H9 (cell line): ENCODE measurements around the gene CDH23. TPM values are rescaled to one million over a fixed set of nuclear protein-coding genes. Genes with fewer than 3 reads are reported as not detected.

Experiments used
- DNase-seq: peaks from one replicate; pipeline ENCODE4 v3.0.0-alpha.2; 2017
- H2AFZ ChIP-seq: one replicate; pipeline ENCODE4 v1.6.1; 2013; ENCODE audit warnings: mild to moderate bottlenecking, low read length, control low read depth, moderate library complexity
- H2AK5ac ChIP-seq: 2 replicates; pipeline ENCODE4 v1.6.1; 2013; ENCODE audit warnings: low read length, control low read depth, mixed read lengths; ENCODE audit not compliant: insufficient read length
- H2BK120ac ChIP-seq: one replicate; pipeline ENCODE4 v1.6.1; 2013; ENCODE audit warnings: low read depth, mild to moderate bottlenecking, low read length, control low read depth, inconsistent platforms; ENCODE audit not compliant: poor library complexity, severe bottlenecking
- H2BK12ac ChIP-seq: 2 replicates; pipeline ENCODE4 v1.6.1; 2013; ENCODE audit warnings: low read length, control low read depth, mixed read lengths, low read depth; ENCODE audit not compliant: insufficient read length
- H2BK15ac ChIP-seq: 2 replicates; pipeline ENCODE4 v1.6.1; 2013; ENCODE audit warnings: low read depth, low read length, control low read depth
- H2BK20ac ChIP-seq: one replicate; pipeline ENCODE4 v1.6.1; 2013; ENCODE audit warnings: low read depth, mild to moderate bottlenecking, low read length, control low read depth, inconsistent platforms; ENCODE audit not compliant: poor library complexity, severe bottlenecking
- H2BK5ac ChIP-seq: 2 replicates; pipeline ENCODE4 v1.6.1; 2013; ENCODE audit warnings: low read length, control low read depth, mixed read lengths; ENCODE audit not compliant: insufficient read length
- H3K14ac ChIP-seq: 2 replicates; pipeline ENCODE4 v1.6.1; 2013; ENCODE audit warnings: low read length, control low read depth; ENCODE audit not compliant: insufficient read depth
- H3K18ac ChIP-seq: 2 replicates; pipeline ENCODE4 v1.6.1; 2013; ENCODE audit warnings: low read depth, mild to moderate bottlenecking, mixed read lengths, low read length, control low read depth; ENCODE audit not compliant: insufficient read length
- H3K23ac ChIP-seq: 2 replicates; pipeline ENCODE4 v1.6.1; 2013; ENCODE audit warnings: low read length, control low read depth, mixed read lengths, low read depth; ENCODE audit not compliant: insufficient read length
- H3K23me2 ChIP-seq: 2 replicates; pipeline ENCODE4 v1.6.1; 2013; ENCODE audit warnings: low read depth, mild to moderate bottlenecking, mixed read lengths, low read length, control low read depth; ENCODE audit not compliant: insufficient read length, poor library complexity, severe bottlenecking
- H3K27ac ChIP-seq: 2 replicates; pipeline ENCODE4 v1.5.1; 2013; ENCODE audit warnings: low read length, control low read depth, mixed read lengths, low read depth; ENCODE audit not compliant: insufficient read length
- H3K27me3 ChIP-seq: 2 replicates; pipeline ENCODE4 v1.6.1; 2013; ENCODE audit warnings: low read length, control low read depth, inconsistent platforms; ENCODE audit not compliant: insufficient read depth
- H3K4ac ChIP-seq: 2 replicates; pipeline ENCODE4 v1.6.1; 2013; ENCODE audit warnings: low read depth, mild to moderate bottlenecking, control low read depth, inconsistent platforms, low read length, moderate library complexity
- H3K4me1 ChIP-seq: 2 replicates; pipeline ENCODE4 v1.6.1; 2013; ENCODE audit warnings: low read length, control low read depth, inconsistent platforms; ENCODE audit not compliant: insufficient read depth
- H3K4me2 ChIP-seq: 2 replicates; pipeline ENCODE4 v1.6.1; 2013; ENCODE audit warnings: low read length, control low read depth, mixed read lengths; ENCODE audit not compliant: insufficient read length, insufficient read depth
- H3K56ac ChIP-seq: 2 replicates; pipeline ENCODE4 v1.6.1; 2013; ENCODE audit warnings: low read depth, mild to moderate bottlenecking, mixed read lengths, low read length, control low read depth; ENCODE audit not compliant: insufficient read length
- H3K79me1 ChIP-seq: 2 replicates; pipeline ENCODE4 v1.6.1; 2013; ENCODE audit warnings: low read depth, mild to moderate bottlenecking, moderate library complexity, low read length, control low read depth, inconsistent platforms; ENCODE audit not compliant: insufficient read depth, poor library complexity, severe bottlenecking
- H3K79me2 ChIP-seq: 2 replicates; pipeline ENCODE4 v1.6.1; 2013; ENCODE audit warnings: low read length, control low read depth, inconsistent platforms; ENCODE audit not compliant: insufficient read depth
- H3K9ac ChIP-seq: 2 replicates; pipeline ENCODE4 v1.6.1; 2013; ENCODE audit warnings: low read length, control low read depth, mixed read lengths; ENCODE audit not compliant: insufficient read length; ENCODE audit errors: extremely low read depth
- H3K9me3 ChIP-seq: one replicate; pipeline ENCODE4 v1.6.1; 2013; ENCODE audit warnings: low read depth, low read length, inconsistent platforms; ENCODE audit not compliant: control insufficient read depth
- H3T11ph ChIP-seq: one replicate; pipeline ENCODE4 v1.6.1; 2013; ENCODE audit warnings: mild to moderate bottlenecking, low read length, control low read depth, inconsistent platforms
- H4K20me1 ChIP-seq: one replicate; pipeline ENCODE4 v1.6.1; 2013; ENCODE audit not compliant: control insufficient read depth, insufficient read length, insufficient read depth
- H4K5ac ChIP-seq: 2 replicates; pipeline ENCODE4 v1.6.1; 2013; ENCODE audit warnings: low read depth, mild to moderate bottlenecking, mixed read lengths, low read length, control low read depth; ENCODE audit not compliant: insufficient read length
- H4K8ac ChIP-seq: replicated peaks from 2 replicates; pipeline ENCODE4 v1.6.1; 2013; ENCODE audit warnings: low read length, control low read depth, mixed read lengths, low read depth; ENCODE audit not compliant: insufficient read length
- H4K91ac ChIP-seq: 2 replicates; pipeline ENCODE4 v1.6.1; 2013; ENCODE audit warnings: low read depth, mild to moderate bottlenecking, moderate library complexity, mixed read lengths, low read length, control low read depth; ENCODE audit not compliant: insufficient read length
- H3K27ac Mint-ChIP-seq, 3 experiments: 2 replicates in 2 of 3; 3 replicates in 1 of 3; pipeline ENCODE4 v1.8.0; 2020 to 2021; ENCODE audit warnings: mixed read lengths in 3 of 3, mild to moderate bottlenecking in 1 of 3, moderate library complexity in 1 of 3
- H3K27me3 Mint-ChIP-seq: 2 replicates; pipeline ENCODE4 v1.8.0; 2021; ENCODE audit warnings: low read depth, mild to moderate bottlenecking, moderate library complexity, mixed read lengths
- H3K36me3 Mint-ChIP-seq, 3 experiments: 2 replicates in 2 of 3; 3 replicates in 1 of 3; pipeline ENCODE4 v1.8.0; 2020 to 2021; ENCODE audit warnings: low read depth in 3 of 3, mixed read lengths in 3 of 3; ENCODE audit not compliant: insufficient read depth in 1 of 3
- H3K4me1 Mint-ChIP-seq, 2 experiments: 2 replicates each; pipeline ENCODE4 v1.8.0; 2020; ENCODE audit warnings: mixed read lengths in 2 of 2
- H3K4me3 Mint-ChIP-seq, 2 experiments: 2 replicates in 1 of 2; 3 replicates in 1 of 2; pipeline ENCODE4 v1.8.0; 2020 to 2021; ENCODE audit warnings: mild to moderate bottlenecking in 2 of 2, mixed read lengths in 2 of 2, moderate library complexity in 1 of 2
- H3K9me3 Mint-ChIP-seq, 2 experiments: 2 replicates in 1 of 2; 3 replicates in 1 of 2; pipeline ENCODE4 v1.8.0; 2020; ENCODE audit warnings: mild to moderate bottlenecking in 2 of 2, mixed read lengths in 2 of 2, moderate library complexity in 1 of 2
- WGBS: extraction: QIAGEN DNeasy Blood & Tissue Kit; methylation state at CpG from one replicate; pipeline ENCODE4 v1.1.7; 2013; ENCODE audit warnings: missing lambda C conversion rate, low lambda C conversion rate, mixed read lengths; ENCODE audit not compliant: insufficient read length; ENCODE audit errors: extremely low coverage; 5-methylcytosine and 5-hydroxymethylcytosine counted together
- total RNA-seq: library from RNA; stranded (reverse); gene quantifications from 2 replicates; pipeline ENCODE4 v1.2.1, GENCODE V29; 2021
- TF ChIP-seq, protein P1 (sequence below): fragments of 200-600 bp; sonication (generic); conservative IDR thresholded peaks from 3 replicates; pipeline ENCODE4 v1.8.0; 2021; ENCODE audit warnings: antibody characterized with exemption, mild to moderate bottlenecking

CDH23 gene
- total RNA-seq, 1 experiment from 2014 or later = 2.1 TPM

GRCh38 chr10:71381611-71382010, 15.1 kb upstream of the CDH23 start:
- H3K79me1 ChIP-seq = no peaks in the 10 kb centered on the region
- no peak overlapping the region for H2BK12ac ChIP-seq
- H3K27ac ChIP-seq = no peak overlapping the region
- H3K27me3 Mint-ChIP-seq = peaks cover 9% of the 10 kb centered on the region
- no peak overlapping the region for H3K14ac ChIP-seq
- H3K56ac ChIP-seq = no peak overlapping the region
- WGBS = no CpG with 5 or more reads among the region's 3 CpGs
- H4K91ac ChIP-seq = no peak overlapping the region
- no peaks in the 10 kb centered on the region for H3K36me3 Mint-ChIP-seq
- H3K4me2 ChIP-seq = no peak overlapping the region
- no peak overlapping the region for H3K4me3 Mint-ChIP-seq
- no peak overlapping the region for H4K5ac ChIP-seq
- H3K4me1 ChIP-seq = no peaks in the 10 kb centered on the region
- no peaks in the 10 kb centered on the region for H4K20me1 ChIP-seq
- H2BK20ac ChIP-seq = no peak overlapping the region
- no peak overlapping the region for H3K27ac Mint-ChIP-seq
- peaks cover 4 to 5% of the 10 kb centered on the region in 2 experiments for H3K4me1 Mint-ChIP-seq
- H3K9me3 ChIP-seq = no peaks in the 10 kb centered on the region
- H3K79me2 ChIP-seq = no peaks in the 10 kb centered on the region
- H2BK120ac ChIP-seq = no peak overlapping the region
- H3T11ph ChIP-seq = no peak overlapping the region
- no peak overlapping the region for H4K8ac ChIP-seq
- H2AK5ac ChIP-seq = no peak overlapping the region
- no peak overlapping the region for H2BK5ac ChIP-seq
- H3K18ac ChIP-seq = no peak overlapping the region
- H3K27me3 ChIP-seq = no peaks in the 10 kb centered on the region
- H3K23me2 ChIP-seq = no peaks in the 10 kb centered on the region
- H2BK15ac ChIP-seq = no peak overlapping the region
- TF ChIP-seq, protein P1, sequence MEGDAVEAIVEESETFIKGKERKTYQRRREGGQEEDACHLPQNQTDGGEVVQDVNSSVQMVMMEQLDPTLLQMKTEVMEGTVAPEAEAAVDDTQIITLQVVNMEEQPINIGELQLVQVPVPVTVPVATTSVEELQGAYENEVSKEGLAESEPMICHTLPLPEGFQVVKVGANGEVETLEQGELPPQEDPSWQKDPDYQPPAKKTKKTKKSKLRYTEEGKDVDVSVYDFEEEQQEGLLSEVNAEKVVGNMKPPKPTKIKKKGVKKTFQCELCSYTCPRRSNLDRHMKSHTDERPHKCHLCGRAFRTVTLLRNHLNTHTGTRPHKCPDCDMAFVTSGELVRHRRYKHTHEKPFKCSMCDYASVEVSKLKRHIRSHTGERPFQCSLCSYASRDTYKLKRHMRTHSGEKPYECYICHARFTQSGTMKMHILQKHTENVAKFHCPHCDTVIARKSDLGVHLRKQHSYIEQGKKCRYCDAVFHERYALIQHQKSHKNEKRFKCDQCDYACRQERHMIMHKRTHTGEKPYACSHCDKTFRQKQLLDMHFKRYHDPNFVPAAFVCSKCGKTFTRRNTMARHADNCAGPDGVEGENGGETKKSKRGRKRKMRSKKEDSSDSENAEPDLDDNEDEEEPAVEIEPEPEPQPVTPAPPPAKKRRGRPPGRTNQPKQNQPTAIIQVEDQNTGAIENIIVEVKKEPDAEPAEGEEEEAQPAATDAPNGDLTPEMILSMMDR = no peak
- H3K9me3 Mint-ChIP-seq = no peaks in the 10 kb centered on the region; a peak in 1 of 5 replicates
- no peak overlapping the region for H3K9ac ChIP-seq
- H3K4ac ChIP-seq = no peak overlapping the region
- H2AFZ ChIP-seq = no peak overlapping the region
- no peak for DNase-seq
- H3K23ac ChIP-seq = no peak overlapping the region
